Keratinocyte (primary cell): ENCODE data around the gene NHLH2. TPM values are rescaled to one million over a fixed set of nuclear protein-coding genes. Genes with fewer than 3 reads are reported as not detected.

Experiments used
- DNase-seq: peaks from one replicate; pipeline ENCODE4 v3.0.0-alpha.2; 2011; ENCODE audit warnings: low read depth, missing footprints, low spot score
- FAIRE-seq: peaks from 2 replicates; lab custom pipeline; 2011; peaks lifted over from hg19 to GRCh38; lab: Jason Lieb, UNC
- H2AFZ ChIP-seq: 2 replicates; pipeline ENCODE4 v1.6.0; 2012; ENCODE audit warnings: low read length, control low read depth, inconsistent platforms; ENCODE audit not compliant: control insufficient read depth
- H3K27ac ChIP-seq: 2 replicates; pipeline ENCODE4 v1.5.1; 2011; ENCODE audit warnings: low read length; ENCODE audit not compliant: control insufficient read depth, insufficient read depth
- H3K27me3 ChIP-seq: 3 replicates; pipeline ENCODE4 v1.6.0; 2011; ENCODE audit warnings: low read length; ENCODE audit not compliant: control insufficient read depth, insufficient read depth; ENCODE audit errors: extremely low read depth
- H3K36me3 ChIP-seq, 2 experiments: 2 replicates in 1 of 2; 3 replicates in 1 of 2; pipeline ENCODE4 v1.5.1; 2011; ENCODE audit warnings: low read length in 2 of 2, mild to moderate bottlenecking in 1 of 2; ENCODE audit not compliant: control insufficient read depth in 2 of 2, insufficient read depth in 2 of 2; ENCODE audit errors: extremely low read depth in 1 of 2
- H3K4me1 ChIP-seq: 3 replicates; pipeline ENCODE4 v1.5.1; 2011; ENCODE audit warnings: low read length; ENCODE audit not compliant: control insufficient read depth, insufficient read depth; ENCODE audit errors: extremely low read depth
- H3K4me2 ChIP-seq: 3 replicates; pipeline ENCODE4 v1.6.0; 2011; ENCODE audit warnings: low read depth, low read length; ENCODE audit not compliant: control insufficient read depth, insufficient read depth; ENCODE audit errors: extremely low read depth
- H3K4me3 ChIP-seq, 3 experiments: fragments of 200-600 bp in 1 of 3; sonication (generic) in 1 of 3; 2 replicates in 2 of 3; 3 replicates in 1 of 3; pipeline ENCODE4 v1.5.1; 2011 to 2016; ENCODE audit warnings: low read length in 3 of 3, mild to moderate bottlenecking in 3 of 3, control low read depth in 2 of 3, inconsistent platforms in 1 of 3, low read depth in 1 of 3, mixed read lengths in 1 of 3, mixed run types in 1 of 3, moderate library complexity in 1 of 3; ENCODE audit not compliant: control insufficient read depth in 2 of 3, insufficient read depth in 2 of 3; ENCODE audit errors: extremely low read depth in 1 of 3
- H3K79me2 ChIP-seq: 2 replicates; pipeline ENCODE4 v1.6.0; 2012; ENCODE audit warnings: low read length; ENCODE audit not compliant: control insufficient read depth, insufficient read depth
- H3K9ac ChIP-seq: 3 replicates; pipeline ENCODE4 v1.6.0; 2011; ENCODE audit warnings: low read length; ENCODE audit not compliant: control insufficient read depth, insufficient read depth; ENCODE audit errors: extremely low read depth
- H3K9me1 ChIP-seq: 3 replicates; pipeline ENCODE4 v1.6.0; 2011; ENCODE audit warnings: low read length; ENCODE audit not compliant: control insufficient read depth, insufficient read depth; ENCODE audit errors: extremely low read depth
- H3K9me3 ChIP-seq: 2 replicates; pipeline ENCODE4 v1.5.1; 2012; ENCODE audit warnings: low read depth, low read length; ENCODE audit not compliant: control insufficient read depth
- H4K20me1 ChIP-seq: 3 replicates; pipeline ENCODE4 v1.6.0; 2011; ENCODE audit warnings: low read length; ENCODE audit not compliant: control insufficient read depth, insufficient read depth; ENCODE audit errors: extremely low read depth
- EZH2 ChIP-seq: IDR thresholded peaks from one replicate; pipeline ENCODE4 v1.6.1; 2012; ENCODE audit warnings: inconsistent platforms, mild to moderate bottlenecking, low read length, moderate library complexity
- dilution Hi-C: fragments of 300-500 bp; cut with MboI; formaldehyde crosslinking; loops from one replicate; pipeline ENCODE4 v1.7.0; 2020; ENCODE audit warnings: low sequenced_read_pairs; ENCODE audit not compliant: extremely low pct_ligation_motif_present
- polyA plus RNA-seq, 5 experiments: library from polyadenylated mRNA; depleted of rRNA in 3 of 5; stranded (reverse) in 3 of 5; stranded (forward) in 1 of 5; unstranded in 1 of 5; fragments of >200 nt; gene quantifications; 1 replicate in 1 of 5; 2 replicates in 3 of 5; 3 replicates in 1 of 5; pipeline versions ENCODE4 v1.2.1 to v1.2.3, GENCODE V29; 2011 to 2012; ENCODE audit warnings: missing spikeins in 2 of 5, low read depth in 1 of 5, low replicate concordance in 1 of 5
- TF ChIP-seq, protein P1 (sequence below), 3 experiments: IDR thresholded peaks in 1 of 3; conservative IDR thresholded peaks in 1 of 3; optimal IDR thresholded peaks in 1 of 3; 2 replicates in 2 of 3; 3 replicates in 1 of 3; pipeline versions ENCODE3 to v1.5.1; 2011; ENCODE audit warnings: low read length in 3 of 3, mild to moderate bottlenecking in 3 of 3, moderate library complexity in 2 of 3, control low read depth in 1 of 3, inconsistent platforms in 1 of 3; ENCODE audit not compliant: insufficient read depth in 2 of 3; ENCODE audit errors: extremely low read depth in 1 of 3

NHLH2 gene
- polyA plus RNA-seq, 1 donor (not counting 4 experiments of a cell fraction or from before 2014, with no cell fraction given): 0.21 TPM

DNA sequence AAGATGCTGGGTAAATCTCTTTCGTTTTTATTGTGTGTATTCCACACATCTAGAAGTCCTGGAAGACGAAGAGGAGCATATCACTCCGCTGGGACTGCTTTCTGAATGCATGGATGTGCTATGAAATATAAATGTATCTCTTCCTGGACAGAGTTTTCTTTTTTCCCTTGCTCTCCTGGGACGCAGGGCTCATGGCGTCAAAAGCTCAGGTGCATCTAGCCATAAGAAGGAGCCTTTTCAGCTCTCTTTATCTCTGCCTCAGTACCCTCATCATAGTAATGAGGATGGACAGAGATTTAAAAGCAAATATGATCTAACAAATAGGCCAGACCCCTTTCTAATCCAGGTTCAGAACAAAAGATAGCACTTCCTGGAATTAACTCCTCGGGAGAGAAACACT is 44.9 kb downstream of the NHLH2 start:
- no peak for FAIRE-seq
- dilution Hi-C loops: no loop called here
- no peak for TF ChIP-seq EZH2
- TF ChIP-seq, protein P1, sequence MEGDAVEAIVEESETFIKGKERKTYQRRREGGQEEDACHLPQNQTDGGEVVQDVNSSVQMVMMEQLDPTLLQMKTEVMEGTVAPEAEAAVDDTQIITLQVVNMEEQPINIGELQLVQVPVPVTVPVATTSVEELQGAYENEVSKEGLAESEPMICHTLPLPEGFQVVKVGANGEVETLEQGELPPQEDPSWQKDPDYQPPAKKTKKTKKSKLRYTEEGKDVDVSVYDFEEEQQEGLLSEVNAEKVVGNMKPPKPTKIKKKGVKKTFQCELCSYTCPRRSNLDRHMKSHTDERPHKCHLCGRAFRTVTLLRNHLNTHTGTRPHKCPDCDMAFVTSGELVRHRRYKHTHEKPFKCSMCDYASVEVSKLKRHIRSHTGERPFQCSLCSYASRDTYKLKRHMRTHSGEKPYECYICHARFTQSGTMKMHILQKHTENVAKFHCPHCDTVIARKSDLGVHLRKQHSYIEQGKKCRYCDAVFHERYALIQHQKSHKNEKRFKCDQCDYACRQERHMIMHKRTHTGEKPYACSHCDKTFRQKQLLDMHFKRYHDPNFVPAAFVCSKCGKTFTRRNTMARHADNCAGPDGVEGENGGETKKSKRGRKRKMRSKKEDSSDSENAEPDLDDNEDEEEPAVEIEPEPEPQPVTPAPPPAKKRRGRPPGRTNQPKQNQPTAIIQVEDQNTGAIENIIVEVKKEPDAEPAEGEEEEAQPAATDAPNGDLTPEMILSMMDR (optimal IDR thresholded peaks at IDR 0.05 in 1 of 3, IDR thresholded peaks at IDR 0.05 in 1 of 3, conservative IDR thresholded peaks at IDR 0.05 in 1 of 3; ENCODE audit: extremely low read depth in 1 of 3, insufficient read depth in 2 of 3, low read length in 3 of 3): no peak

DNA sequence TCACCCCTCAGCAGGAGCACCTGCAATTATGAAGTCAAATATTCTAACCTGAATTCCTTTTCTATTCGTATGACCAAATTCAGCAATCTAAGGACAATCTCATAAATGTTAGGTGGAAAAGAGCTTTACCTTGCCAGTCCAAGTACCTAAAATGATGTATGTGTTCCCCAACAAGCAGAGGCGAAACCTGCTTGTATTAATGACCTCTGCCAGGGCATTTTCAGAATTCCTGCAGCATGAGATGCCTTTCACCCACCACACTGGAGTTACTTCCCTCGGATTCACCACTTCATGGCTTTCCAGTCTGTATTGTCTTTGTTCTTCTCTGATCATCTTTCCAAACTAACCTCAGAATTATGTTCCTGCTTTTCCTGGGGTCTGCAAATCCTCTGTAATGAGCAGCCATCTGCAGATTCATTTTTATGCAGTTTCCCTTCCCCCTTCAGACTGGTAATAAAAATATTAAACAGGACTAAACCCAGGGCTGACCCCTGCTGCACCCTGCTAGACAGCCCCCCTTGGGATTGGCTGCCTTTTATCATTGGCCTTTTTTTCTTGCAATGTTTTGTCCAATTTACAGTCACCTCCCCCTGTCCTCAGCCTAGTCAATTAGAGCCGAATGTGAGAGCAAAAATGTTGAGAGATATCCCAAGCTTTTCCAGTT is 45.8 kb downstream of the NHLH2 start:
- H3K9me1 ChIP-seq: no peaks in the 10 kb centered on the region
- peak overlapping the region; percentile 52 for H3K4me2 ChIP-seq
- H3K27ac ChIP-seq: no peak overlapping the region
- no peaks in the 10 kb centered on the region for H3K27me3 ChIP-seq
- TF ChIP-seq, protein P1 (optimal IDR thresholded peaks at IDR 0.05 in 1 of 3, IDR thresholded peaks at IDR 0.05 in 1 of 3, conservative IDR thresholded peaks at IDR 0.05 in 1 of 3; ENCODE audit: extremely low read depth in 1 of 3, insufficient read depth in 2 of 3, low read length in 3 of 3): no peak
- TF ChIP-seq EZH2: no peak
- H3K79me2 ChIP-seq: no peaks in the 10 kb centered on the region
- H3K4me1 ChIP-seq: peaks cover 39% of the 10 kb centered on the region
- no peak overlapping the region for H3K4me3 ChIP-seq
- dilution Hi-C loops: no loop called here
- no peaks in the 10 kb centered on the region for H3K9me3 ChIP-seq
- H3K9ac ChIP-seq: no peak overlapping the region
- peak; percentile 94 for FAIRE-seq
- H2AFZ ChIP-seq: no peak overlapping the region
- H3K36me3 ChIP-seq: no peaks in the 10 kb centered on the region
- no peak for DNase-seq
- no peaks in the 10 kb centered on the region for H4K20me1 ChIP-seq

More for the DNA sequence above, 44.9 kb downstream of the NHLH2 start:
- Histone ChIP-seq H3K4me2 (no peak overlapping the region), H3K27ac (no peak overlapping the region), H3K79me2 (no peaks in the 10 kb centered on the region), H3K36me3 (no peaks in the 10 kb centered on the region), H3K27me3 (no peaks in the 10 kb centered on the region), H4K20me1 (no peaks in the 10 kb centered on the region), H3K9me3 (no peaks in the 10 kb centered on the region), H2AFZ (no peak overlapping the region), H3K9ac (no peak overlapping the region), H3K9me1 (no peaks in the 10 kb centered on the region), H3K4me3 (no peak overlapping the region), H3K4me1 (peaks cover 39% of the 10 kb centered on the region)
- no peak for DNase-seq
